Fibroblast of skin of left quadriceps (primary cell): ENCODE measurements around the gene BRD4.
A peak's percentile ranks its signal among the peaks of the same experiment; 100 is the strongest.

Experiments
- DNase-seq, 2 experiments: peaks; one replicate each; pipeline ENCODE4 v3.0.0-alpha.2; 2013; ENCODE audit warnings: low read depth in 2 of 2

Gene BRD4

DNA sequence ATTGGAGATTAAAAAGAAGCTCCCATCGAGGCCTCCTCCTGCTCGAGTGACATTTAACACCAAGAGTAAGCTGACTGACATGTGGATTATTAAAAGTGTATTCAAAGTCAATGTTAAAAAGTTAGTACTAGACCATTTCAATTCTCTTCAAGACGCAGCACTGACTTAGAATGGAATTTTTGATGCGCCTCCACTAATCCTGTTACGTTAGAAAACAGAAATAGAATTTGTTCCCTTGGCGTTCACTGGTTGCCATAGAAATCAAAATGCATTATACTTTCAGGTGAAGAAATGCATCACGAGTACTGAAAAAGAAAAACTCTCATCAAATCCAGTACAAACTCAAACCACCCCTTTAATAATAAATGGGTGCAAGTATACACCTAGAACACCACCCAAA is 42.2 kb downstream of the BRD4 start:
- no peak for DNase-seq

DNA sequence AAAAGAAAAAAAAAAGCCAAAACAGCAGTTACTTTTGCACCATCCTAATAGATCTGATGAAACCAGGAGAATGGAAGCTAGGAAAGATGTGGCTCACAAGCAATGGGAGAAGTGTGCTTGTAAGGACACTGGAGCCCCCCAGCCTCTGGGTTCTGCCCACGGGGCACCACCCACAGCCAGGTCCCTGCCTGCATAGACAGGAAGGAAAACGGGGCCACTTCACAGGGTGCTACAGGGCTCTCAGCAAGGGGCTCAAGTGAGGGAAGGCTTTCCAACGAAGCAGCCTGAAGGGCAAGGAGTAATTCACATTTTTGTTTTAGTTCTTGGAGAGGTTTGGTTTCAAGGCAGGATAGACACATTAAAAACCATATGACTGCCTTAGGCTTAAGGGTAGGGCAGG is 42.7 kb downstream of the BRD4 start:
- DNase-seq: no peak

DNA sequence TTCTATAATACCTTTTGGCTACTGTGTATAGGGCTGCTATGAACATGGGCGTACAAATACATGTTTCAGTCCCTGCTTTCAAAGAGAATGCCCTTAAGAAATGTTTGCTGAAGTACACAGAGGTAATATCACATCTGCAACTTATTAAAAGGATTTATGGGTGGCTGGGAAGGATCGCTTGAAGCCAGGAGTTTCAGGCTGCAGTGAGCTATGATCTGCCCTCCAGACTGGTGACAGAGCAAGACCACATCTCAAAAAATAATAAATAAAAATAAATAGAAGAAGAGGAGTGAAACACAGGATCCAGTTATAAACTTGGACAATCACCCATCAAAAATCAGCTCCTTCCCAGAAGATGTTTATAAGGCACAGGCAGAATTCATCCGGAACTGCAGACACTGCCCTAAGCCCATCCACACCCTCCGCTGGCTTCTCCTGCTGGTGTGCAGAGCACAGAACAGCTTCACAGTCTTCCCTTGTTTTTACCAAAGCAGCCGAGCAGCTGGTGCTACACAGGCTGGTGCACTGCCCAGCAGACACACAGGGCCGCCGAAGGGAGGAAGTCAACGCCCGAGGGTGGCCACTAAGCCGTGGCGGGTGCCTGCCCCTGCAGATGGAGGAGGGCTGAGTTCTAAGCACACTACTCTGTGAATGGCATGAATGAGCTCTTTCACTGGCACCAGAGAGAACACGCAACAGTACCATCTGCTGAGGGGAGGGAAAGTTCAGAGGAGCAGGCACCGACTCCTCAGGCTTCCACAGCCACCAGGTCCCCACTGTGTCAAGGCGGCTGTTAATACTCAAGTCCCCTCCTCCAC is 44.0 kb downstream of the BRD4 start:
- peak in 1 of 2 experiments; percentile 28 for DNase-seq

DNA sequence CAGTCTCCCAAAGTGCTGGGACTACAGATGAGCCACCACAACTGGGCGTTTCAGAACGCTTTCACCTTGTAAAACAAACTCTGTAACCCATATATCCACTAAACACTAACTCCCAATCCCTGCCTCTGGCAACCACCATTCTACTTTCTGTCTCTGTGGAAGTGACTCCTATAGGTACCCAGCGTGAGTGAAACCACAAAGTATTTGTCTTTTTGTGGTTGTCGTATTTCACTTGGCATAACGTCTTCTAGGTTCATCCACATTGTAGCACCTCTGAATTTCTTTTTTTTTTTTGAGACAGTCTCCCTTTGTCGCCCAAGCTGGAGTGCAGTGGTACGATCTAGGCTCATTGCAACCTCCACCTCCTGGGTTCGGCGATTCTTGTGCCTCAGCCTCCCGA is 44.8 kb downstream of the BRD4 start:
- DNase-seq: no peak

DNA sequence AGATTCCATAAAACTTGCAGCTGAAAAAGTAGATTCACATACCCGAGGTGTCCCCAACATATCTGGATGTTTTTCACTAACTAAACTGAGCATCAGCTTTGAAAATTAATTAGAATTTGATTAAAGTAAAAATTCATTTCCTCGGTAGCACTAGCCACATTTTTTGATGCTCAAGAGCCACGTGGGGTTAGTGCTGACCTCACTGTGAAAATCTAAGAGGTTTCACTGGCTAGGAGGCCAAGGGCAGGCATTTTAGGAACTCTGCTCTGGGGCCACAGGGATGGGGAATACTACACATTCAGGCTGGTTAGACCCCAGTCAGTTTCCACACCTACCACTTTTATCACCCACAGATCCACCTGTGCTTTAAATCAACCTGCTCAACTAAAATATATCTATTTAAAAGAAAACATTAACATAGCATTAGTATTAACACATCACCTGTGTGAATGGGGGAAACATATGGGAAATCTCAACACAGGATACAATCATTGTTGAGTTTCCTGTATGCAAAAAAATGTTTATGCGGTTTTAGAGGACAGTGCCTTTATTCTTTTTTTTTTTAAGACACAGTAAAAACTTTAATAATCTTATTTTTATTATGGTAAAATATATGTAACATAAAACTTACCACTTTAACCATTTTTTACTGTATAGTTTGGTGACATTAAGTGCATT is 45.5 kb downstream of the BRD4 start:
- no peak for DNase-seq

DNA sequence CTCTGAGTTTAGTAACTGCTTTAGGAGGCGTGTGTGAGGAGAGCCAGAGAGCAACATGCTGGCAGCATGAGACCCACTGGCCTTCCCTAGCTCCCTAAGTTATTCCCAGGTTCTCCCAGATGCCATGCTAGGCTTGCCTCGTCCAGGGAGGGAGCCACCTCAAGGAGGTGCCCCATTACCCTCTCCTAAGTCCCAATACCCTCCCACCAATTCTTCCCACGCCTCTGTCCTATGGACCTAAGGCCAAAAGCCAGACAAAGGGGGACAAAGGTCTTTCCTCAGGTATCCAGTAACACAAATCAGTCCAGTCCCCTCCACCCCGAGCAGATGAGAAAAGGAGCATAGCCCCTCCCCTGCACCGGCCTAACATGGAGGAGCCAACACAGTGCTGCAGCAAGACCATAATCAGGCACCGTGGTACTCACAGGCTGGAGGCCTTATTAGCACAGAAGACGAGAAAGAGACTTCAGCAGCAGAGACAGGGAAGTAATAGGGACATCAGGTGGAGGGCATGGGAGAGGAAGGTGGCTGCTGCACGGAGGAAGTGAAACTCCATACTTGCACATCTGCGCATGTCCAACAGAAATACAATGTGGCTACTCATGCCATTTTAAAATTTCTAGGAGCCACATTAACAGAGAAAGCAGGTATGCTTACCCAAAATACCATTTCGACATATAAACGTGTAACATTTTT is 46.3 kb downstream of the BRD4 start:
- no peak for DNase-seq

DNA sequence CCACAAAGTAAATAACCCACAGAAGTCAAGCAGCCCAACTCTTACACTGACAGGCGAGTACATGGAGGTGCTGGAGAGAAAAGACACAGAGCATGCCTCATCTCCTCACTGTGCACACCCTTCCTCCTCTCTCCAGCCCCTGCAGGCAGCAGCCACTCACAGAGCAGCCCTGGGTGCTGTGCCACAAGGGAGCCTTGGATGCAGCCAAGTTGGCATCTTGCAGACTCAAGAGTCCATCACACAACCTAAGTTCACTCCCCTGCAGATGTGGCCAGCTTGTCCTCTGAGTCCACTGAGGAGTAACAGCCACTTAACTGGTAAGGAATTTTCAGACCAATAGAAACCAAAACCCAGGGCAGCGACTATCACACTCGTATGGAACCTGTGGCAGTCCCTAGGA is 47.4 kb downstream of the BRD4 start:
- DNase-seq: no peak

DNA sequence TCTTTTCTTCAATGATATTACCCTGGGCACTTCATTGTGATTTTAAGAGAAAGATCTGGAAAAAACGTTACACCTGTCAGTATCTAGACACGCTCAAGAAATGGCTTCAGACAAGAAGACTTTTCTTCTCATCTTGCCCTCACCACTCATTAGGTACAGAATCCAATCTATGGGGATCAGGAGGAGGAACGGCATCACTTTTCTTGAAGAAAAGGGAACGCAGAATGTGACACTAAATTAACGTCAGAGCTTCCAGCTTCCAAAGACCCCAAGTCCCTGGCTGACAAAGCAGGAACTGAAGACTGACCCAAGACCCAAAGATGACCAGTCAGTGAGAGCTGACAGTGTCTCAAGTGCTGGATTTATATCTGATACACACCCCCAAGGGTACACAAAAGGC is 48.2 kb downstream of the BRD4 start:
- DNase-seq: no peak

DNA sequence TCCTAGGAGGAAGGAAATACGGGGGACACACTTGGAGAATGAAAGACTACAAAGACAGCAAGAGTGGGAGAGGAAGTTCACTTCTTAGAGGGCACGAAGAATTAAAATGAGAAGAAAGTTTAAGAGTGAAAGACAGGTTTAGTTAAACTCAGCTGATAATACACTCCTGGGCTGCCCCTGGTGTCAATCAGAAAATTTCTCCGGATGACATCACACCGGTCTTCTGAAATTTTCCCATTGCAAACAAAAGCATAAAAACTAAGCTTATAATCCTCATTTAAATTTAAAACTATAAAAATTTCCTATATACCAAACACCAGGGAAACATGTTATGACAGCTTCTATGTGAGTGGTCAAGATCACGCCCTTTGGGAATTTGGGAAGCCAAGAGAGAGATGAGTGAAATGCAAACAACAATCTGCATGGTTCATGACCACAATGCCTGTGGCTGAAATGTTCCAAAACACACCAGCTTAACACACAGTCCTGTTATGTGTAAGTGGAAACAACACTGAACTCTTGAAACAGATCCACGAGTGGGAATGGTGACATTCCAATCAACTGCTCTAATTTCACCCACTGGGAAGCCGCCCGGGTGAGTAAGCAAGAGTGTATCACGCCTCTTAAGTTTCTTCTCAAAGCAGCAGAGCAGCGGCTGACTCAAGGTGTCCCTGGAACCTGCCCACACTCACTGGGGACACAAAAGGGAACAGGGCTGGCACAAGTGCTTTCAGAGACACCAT is 49.0 kb downstream of the BRD4 start:
- no peak for DNase-seq

DNA sequence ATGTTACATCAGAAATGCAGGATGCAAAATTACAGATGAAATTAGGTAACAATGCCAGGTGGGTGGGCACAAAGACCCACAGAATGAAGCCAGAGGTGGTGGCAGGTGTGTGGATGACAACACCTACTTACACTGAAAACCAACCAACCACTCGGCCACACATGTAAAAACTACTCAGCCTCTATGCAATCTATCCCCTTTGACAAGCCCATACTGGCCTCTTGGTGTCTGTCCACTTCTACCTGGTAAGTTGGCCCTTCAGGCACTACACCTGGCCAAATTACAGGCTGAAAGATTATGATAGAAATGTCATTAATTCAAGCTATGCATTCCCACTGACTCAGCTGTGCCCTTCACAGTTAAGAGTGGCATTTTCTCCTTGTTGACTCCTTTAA is 50.0 kb downstream of the BRD4 start:
- no peak for DNase-seq

DNA sequence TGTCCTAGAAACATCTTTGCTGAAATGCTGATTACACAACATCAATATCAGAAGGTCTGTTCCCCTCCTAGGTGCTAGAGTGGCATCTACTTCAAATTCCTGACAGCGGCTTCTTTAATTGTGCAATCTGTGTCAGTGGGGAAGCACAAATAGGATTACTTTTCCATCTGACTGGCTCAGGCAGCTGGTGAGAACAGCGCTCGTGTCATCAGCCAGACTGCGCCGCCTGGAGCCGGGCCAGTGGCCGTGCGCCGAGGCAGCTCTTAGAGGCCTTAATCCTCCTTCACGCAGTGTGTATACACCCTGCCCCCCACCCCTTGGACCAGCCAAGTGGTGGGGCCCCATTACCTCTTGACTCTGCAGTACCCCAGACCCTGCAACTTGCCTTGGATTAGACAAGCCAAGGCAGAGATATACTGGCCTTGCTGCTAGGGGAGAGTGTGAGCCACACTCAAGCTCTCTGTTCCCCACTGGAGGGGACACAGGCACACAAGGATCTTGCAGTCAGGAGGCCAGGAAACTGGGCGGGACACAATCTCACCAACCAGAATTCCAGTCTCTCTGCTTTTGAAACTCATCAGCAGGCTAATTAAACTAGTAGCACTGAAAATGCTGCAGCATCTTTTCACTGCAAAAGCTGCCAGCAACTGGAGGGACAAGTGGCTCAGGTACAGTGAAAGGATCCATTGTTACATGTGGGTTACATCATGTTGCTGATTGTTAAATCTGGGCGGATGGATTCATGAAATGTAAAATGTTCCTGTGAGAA is 51.2 kb downstream of the BRD4 start:
- DNase-seq: peak; percentile 70 to 73

DNA sequence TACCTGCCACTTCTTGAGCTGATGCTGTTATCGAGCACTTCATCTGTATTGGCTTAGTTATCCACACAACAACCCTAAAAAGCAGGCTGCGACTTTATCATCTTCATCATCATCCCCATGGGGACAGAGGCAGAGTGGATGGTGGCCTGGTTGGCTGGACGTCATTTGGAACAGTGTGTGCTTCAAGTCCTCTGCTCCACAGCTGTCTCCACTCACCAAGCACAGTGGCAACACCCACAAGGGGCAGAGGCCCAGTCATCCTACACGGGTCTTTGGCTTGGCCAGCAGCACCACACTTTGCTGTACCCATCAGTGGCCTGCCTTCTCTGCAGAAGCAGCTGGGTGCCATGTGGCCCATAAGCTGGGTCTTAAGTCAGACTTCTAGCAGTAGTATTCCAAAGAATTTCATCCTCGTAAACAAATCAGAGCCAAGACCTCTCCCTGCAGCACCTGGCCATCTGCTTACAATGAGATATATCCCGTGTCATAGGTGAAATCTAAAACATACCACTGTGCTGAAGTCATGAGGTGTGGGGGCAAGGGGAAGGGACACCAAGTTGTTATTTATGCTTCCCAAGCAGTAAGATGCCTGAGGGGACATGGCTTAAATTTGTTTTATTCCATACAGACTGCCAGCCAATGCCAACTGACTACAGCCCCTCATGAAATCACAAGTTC is 52.2 kb downstream of the BRD4 start:
- no peak for DNase-seq

DNA sequence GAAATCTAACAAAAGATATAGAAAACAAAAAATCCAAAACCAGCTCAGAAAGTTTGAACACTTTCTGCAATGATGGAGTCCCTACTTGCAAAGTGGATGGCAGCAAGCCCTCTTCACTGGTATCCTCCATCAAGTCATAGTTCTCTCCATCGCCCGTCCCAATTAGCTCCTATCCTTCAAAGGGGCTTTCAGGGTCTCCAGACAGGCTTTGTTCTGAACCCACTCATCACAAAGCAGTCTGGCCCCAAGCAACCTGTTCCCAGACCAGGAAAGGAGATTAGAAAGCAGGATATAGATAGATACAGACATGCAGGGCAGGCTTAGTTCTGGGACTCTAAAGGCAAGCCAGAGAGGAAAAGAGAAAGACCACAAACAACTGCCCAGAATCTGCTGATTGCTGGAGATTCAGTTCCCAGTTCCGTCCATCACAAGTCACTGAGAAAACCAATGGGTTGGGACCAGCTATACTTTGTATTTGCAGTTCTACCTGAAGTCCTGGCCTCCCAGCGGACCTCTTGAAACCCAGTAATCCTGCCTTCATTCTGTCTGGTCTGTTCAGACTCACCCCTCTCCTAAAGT is 52.9 kb downstream of the BRD4 start:
- DNase-seq: no peak

DNA sequence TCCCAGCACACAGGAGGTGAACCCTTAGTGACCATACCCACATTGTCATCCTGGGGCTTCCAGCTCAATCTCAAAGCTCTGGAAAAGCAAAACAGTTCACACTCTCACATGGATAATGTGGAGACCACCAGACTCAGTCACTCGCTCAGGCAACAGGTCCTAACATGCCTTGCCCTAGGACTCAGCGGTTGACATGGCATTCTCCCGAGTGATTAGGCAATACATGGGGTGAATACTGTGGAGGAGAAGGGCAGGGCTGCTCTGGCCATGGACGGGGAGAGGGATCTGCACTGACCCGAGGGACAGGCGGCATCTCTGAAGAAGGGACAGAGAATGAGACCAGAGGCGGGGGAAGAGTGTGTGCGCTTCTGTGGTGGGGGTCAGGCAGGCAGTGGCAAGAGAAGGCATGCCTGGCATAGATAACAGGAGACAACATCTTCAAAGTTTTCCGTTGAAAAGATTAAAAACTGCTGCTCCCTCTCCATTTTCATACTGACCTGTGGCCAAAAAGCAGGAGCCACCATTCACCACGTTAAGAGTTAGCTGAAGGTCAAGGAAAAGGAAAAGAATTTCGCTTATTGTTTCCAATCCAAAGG is 55.6 kb downstream of the BRD4 start:
- no peak for DNase-seq

DNA sequence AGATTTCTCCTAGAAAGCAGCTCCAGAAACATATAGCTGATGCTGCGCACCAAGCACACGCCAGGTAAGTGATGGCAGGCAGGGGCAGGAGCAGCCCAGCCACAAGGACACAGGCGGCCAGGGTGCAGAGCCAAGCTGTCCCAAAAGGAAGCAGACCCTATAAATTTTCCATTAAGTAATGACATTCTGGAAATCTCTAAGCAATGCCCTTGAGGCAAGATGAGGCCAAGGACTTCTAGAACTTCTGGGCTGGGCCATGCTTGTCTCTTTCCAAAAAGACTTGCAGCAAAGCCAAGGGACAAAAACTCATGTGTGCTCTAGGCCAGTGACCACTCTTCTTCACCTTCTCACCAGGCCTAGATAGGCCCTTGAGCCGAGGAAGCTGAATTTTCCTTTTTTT is 57.9 kb downstream of the BRD4 start:
- DNase-seq: no peak

DNA sequence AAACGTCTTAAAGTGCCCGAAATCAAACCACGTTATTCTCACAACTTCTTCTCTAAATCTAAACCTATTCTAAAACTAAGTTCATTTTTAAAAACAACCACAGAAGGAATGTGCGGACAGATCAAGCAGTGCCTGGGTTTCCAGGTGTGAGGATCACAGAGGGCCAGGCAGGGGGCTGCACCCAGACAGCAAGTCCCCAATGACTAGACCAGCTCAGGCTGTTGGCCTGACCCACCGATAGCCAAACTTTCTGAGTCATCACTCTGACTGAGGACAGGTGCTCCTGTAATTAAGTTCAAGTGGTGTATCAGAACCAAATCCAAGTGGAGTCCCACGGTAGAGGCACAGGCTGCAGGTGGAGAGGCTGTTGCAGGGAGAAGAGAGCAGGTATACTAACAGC is 62.5 kb downstream of the BRD4 start:
- no peak for DNase-seq

DNA sequence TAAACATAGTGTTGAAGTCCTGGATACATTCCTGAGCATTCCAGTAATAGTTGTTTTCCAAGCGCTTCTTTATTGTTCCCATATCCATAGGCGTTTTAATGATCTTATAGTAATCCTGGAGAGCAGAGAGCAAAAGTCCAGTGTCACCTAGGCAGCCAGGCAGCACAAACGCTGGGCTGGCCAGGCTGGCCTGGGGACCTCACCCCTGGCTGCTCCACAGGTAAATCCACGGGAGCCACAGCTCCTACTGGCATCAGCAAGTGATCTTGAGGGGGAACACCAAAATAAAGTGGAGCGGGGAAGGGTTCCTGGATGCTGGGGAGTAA is 63.4 kb downstream of the BRD4 start:
- DNase-seq: no peak

DNA sequence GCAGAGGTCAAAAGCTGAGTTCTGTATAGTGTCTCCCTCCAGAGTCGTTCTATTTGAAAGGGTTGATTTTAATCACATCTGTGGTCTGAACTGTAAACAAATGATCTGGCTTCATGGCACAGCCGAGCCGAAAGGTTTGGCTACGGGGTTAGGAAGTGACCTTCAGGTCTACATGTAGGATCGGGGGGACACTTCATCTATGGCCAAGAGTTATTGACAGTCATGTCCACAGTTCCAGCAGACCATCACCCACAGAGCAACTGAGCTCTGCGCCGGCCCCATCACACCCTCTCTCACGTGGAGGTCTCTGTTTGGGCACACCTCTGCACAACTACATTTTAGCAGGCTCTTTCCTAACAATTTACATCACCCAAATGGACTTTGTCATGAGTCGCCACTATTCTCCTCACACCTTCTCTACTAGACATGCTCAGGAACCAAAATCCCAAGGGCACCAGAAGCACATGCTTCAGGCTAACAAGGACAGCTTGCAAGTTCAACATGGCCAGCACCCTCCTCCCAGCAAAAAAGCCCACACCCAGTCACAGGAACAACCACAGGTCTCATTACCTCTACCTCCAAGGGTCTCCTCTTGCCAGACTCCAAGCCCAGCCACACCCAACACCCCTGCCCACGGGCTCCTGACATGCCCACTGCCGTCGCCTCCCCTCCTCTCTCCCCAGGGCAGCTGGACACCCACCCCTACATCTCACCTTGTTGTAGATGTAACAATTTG is 64.0 kb downstream of the BRD4 start:
- no peak for DNase-seq

DNA sequence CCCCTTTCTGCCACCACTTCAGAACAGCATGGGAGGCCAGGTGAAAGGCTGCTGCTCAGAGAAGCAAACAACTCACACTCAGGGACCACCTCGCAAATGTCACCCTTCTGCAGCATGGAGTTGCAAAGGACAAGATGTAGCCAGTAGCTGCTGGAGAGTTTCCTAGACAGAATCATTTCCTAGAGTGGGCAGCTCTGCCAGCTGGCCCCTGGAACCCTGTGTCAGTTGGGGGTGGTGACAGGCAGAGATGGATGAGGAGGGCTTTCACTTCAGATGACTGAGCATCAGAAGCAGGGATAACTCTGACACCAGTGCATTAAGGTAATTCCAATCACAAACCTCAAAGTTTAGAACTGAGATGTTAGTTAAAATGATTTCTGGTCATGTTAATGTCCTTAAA is 65.7 kb downstream of the BRD4 start:
- no peak for DNase-seq

DNA sequence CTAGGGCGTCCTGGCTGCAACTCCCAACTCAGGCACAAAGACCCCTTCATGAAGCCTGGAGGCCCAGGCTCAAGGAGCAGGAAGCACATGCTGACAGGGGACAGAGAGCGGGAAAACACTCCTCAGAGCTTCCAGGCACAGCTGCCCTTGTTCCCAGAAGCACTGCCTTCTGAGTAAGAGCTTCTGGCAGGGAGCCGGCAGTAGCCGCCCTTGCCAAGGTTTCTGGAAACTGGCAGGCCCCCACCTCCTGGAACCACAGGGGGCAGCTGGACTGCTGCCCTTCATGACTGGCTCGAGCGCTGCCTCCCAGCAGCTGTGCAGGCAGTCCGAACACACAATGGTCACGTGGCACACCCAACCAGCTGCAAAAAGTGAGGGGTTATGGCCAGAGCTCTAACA is 66.5 kb downstream of the BRD4 start:
- DNase-seq: peak in 1 of 2 experiments; percentile 43
